GM21515 (cell line): ENCODE measurements around the gene PDE6B.

Experiments
- ATAC-seq: cut with Tn5 transposase; IDR thresholded peaks from one replicate; pipeline ENCODE4 v1.9.1; 2021; ENCODE audit not compliant: unreplicated experiment

PDE6B gene

GRCh38 chr4:655464-656151 is 30.2 kb downstream of the PDE6B start:
- ATAC-seq, result no peak

GRCh38 chr4:656436-657337 is 31.3 kb downstream of the PDE6B start:
- no peak for ATAC-seq

GRCh38 chr4:657338-657833 is 32.0 kb downstream of the PDE6B start:
- no peak for ATAC-seq

GRCh38 chr4:657834-658667 is 32.7 kb downstream of the PDE6B start:
- ATAC-seq, result no peak

- ATAC-seq, result no peak
Observed at GRCh38 chr4:658681-659667, 33.6 kb downstream of the PDE6B start.

GRCh38 chr4:659851-660250 is 34.5 kb downstream of the PDE6B start:
- ATAC-seq, result no peak

GRCh38 chr4:660401-660800 is 35.0 kb downstream of the PDE6B start:
- no peak for ATAC-seq

- ATAC-seq, result no peak
Observed at GRCh38 chr4:661231-661630, 35.9 kb downstream of the PDE6B start.

- no peak for ATAC-seq
Observed at GRCh38 chr4:661881-662761, 36.7 kb downstream of the PDE6B start.

GRCh38 chr4:663046-663437 is 37.7 kb downstream of the PDE6B start:
- no peak for ATAC-seq

- peak; percentile 54 for ATAC-seq
Observed at GRCh38 chr4:663438-664428, 38.4 kb downstream of the PDE6B start.

- ATAC-seq, result no peak
Observed at GRCh38 chr4:664713-665231, 39.4 kb downstream of the PDE6B start.

GRCh38 chr4:665381-665750 is 40.0 kb downstream of the PDE6B start:
- no peak for ATAC-seq

- ATAC-seq, result no peak
Observed at GRCh38 chr4:665751-666435, 40.5 kb downstream of the PDE6B start.

GRCh38 chr4:666436-666810 is 41.0 kb downstream of the PDE6B start:
- ATAC-seq, result no peak

- ATAC-seq, result no peak
Observed at GRCh38 chr4:666822-667544, 41.6 kb downstream of the PDE6B start.

GRCh38 chr4:667545-667925 is 42.2 kb downstream of the PDE6B start:
- no peak for ATAC-seq
